GM19438 (cell line): ENCODE measurements around the gene POU6F1.
A peak's percentile ranks its signal among the peaks of the same experiment; 100 is the strongest.

ENCODE experiments used
- ATAC-seq: cut with Tn5 transposase; IDR thresholded peaks from one replicate; pipeline ENCODE4 v1.9.1; 2021; ENCODE audit warnings: low read depth; ENCODE audit not compliant: unreplicated experiment

Gene POU6F1

DNA sequence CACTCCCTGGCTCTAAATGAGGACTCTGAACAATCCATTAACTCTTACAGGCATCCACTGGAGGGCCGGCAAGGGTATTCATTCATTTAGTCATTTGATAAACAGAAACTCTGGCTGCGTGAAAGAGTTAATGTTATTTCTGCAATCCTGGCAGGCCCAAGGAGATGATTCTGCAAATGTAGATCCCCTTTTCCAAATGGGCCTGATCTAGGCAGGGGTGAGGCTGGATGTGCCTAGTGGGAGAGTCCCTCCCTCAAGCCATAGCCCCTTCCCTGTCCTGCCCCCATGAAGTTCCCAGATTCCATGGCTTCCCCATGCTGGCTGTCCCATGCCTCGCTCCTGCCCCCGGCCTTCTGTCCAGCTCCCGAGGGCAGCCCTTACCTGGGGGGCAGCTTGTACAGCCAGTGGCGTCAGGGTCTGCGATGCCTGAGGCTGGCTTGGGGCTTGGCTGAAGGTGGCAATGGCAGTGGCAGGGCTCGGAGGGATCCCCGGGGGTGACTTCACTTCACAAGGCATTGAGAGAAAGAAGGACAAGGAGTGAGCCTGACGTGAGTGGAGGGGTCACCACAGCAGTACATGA lies 18.4 kb downstream of the POU6F1 start:
- no peak for ATAC-seq

DNA sequence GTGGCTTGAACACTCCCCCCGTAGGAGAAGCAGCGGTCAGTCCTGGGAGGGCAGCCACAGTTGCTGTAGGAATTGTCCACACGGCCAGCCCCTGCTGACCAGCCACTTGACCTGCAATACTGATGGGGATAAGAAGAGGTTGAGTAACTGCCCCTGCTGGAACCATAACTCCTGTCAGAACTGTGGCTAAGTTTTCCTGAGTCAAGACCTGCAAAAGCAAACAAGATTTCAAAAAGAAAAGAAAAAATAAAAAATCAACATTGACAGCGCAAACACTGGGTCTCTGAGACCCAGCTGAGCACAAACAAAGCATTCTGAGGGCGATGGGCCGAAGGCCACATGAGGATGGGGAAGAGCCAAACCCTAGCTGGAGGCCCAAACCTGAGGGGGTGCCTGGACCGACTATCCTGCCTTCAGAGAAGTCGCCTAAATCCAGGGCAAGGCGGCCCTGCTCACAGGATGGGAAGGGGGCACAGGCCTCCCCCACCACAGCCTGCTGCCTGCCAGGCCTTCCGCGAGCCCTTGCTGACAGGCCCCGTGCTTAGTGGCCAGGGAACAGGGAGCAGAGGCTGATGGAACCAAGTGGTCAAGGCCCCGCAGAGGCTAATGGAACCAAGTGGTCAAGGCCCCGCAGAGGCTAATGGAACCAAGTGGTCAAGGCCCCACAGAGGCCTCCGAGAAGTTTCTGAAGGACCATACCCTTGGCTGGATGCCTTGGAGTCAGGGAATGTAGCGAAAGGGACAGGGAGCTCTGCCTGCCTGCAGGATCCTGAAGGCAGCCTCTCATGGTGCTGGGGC lies 19.1 kb downstream of the POU6F1 start:
- no peak for ATAC-seq

DNA sequence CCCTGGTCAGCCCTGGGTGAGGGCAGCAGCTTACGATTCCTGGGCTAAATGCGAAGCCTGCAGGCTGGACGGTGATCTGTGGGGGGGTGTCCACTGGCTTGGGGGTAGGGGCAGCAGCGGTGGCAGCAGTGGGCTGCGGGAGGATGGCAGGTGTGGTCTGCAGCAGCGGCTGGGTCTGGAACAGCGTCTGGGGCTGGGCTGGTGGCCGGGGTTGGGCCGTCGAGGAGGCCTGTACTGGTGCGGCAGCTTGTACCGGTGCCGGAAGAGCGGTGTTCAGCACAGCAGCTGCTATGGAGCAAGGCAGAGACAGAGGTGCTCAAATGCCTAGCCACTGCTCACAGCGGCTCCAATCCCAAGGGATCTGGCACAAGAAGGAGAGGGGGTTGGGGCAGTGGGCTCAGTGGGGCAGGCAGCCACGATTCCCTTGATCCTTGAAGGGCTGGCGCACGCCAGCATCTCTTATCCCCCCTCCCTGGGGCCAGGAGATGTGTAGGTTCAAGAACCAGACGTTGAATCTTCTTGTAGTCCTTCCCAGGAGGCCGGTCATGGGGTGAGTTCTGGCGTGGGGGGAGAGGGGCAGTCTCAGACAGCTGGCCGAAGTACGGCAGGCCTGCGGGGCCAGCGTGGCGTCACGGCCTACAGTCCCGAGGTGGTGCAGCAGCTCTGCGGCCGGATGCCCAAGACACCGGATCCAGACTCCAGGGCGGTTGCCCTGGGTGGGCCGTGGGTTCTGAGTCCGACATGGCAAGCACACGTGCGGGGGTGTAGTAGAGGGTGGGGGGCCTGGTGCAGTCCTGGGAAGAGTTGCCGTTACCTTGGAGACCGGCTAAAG lies 19.9 kb downstream of the POU6F1 start:
- no peak for ATAC-seq

DNA sequence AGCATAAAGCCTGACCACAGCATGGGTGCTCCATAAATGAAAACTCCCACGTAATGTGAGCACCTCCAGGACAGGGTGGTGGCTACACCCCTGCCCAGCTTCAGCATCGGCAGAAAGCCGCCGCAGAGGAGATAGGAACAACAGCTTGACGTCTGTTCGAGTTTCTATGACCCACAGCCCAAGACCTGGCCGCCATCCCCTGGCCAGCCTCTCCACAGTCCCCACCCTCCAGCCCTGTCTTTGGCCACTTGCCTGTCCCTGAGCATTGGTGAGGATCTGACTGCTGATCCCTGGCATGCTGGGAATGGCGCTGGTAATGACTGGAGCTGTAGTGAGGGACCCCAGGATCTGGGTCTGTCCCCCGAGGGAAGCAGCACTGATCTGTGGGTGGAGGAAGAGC lies 21.3 kb downstream of the POU6F1 start:
- ATAC-seq = no peak

DNA sequence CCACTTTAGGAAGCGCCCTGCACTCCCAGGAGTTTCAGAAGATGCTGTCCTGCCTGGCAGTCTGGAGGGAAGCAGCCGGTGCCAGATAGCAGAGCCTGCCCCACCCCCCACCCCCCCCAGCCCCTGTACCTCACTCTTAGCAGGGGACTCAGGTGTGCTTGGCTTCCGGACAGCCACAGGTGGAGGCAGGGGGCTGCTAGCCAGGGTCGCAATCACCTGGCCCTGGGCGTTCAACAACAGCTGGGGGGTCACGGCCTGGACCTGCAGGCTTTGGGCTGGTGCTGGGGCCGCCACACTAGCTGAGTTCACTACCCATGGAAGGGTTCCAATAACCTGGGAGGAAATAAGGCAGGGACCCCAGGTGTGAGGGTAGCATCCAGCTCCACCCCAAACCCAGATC lies 22.0 kb downstream of the POU6F1 start:
- ATAC-seq = no peak

DNA sequence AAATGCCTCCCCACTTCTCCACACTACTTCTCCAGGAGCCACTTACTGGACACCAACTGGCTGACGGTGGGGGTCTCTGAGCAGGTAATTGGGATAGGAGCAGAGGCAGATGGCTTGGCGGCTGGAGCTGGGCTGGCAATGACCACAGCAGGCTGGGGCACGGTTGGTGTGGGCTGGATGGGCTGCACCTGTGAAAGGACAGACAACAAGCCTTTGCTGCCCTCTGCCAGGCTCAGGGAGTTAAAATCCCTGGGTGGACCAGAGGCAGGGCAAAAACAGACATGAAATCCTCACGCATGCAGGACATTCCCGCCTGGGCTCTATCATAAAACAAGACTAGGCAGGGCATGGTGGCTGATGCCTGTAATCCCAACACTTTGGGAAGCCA lies 25.6 kb downstream of the POU6F1 start:
- no peak for ATAC-seq

DNA sequence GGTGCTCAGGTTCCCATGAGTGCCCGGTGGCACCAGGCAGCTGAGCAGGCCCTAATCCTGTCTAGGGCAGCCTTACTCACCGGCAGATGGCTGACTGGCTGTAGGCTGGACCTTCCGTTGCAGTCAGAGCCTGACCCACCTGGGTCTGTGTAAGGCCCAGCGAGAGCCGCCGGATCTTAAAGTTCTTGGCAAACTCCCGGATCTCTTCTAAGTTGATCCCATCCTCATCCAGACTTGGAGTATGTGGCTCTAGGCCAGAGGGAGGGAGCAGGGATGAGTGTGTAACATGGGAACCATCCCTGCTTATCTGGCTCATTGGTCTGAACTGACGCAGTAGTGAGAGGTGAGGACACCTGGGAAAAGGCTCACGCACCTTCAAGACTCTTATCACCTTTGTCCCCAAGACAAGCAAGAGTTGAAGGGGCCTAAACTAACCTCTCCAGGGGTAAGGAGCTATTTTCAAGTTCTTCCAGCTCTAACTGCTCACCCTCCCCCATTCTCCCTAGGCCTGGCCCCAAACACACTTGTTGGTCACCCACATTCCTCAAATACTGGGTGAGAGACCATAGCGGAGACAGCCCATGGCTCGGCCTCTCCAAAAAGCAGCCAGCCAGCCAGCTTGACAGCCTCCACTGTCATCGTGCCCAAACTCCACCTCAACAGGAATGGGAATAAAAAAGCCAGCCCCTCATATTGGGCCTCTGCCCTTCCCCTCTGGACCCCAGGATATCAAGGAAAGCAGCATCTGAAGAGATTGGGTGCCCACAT lies 26.2 kb downstream of the POU6F1 start:
- ATAC-seq = no peak

DNA sequence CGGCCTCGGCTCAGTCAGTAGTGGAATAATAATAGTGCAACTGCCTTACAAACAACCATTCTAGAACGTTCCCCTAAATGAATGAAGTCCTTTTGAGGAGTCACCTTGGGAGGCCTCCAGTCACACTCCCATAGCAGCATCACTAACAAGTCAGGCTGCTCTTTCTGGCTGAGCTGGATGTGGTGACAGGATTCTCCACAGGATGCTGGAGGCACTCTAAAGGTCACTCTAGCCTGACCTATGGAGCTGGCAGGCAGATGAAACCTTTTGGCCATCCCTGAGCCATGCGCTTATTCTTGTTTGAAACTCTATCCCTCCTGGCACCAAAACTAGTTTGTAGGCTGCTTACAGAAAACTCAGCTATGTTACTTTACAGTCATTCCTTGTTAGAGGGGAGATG lies 27.0 kb downstream of the POU6F1 start:
- ATAC-seq = no peak

DNA sequence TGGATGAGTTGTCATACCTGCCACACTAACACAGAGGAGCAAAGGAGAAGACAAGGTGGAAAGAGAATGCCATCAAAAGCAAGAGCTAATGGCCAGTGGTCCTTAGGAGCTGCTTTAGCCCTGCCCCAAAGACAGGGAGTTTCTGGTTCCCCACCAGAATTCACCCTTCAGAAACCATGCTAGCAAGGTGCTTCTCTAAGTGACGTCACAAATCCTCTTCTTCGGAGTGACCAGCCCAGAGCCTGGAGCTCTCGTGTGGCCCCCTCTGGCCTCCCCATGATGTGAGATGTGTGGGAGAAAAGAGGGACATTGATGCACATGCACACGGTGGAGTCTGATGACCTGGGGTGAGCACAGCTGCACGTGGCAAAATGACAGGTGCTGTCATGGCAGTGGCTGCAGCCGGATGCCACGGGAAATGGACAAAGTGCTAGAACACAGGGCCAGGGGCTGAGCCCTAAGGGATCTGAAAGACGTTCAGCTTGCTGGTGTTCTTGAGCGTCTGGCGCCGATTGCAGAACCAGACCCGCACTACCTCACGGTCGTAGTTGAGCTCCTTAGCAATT lies 28.0 kb downstream of the POU6F1 start:
- no peak for ATAC-seq

DNA sequence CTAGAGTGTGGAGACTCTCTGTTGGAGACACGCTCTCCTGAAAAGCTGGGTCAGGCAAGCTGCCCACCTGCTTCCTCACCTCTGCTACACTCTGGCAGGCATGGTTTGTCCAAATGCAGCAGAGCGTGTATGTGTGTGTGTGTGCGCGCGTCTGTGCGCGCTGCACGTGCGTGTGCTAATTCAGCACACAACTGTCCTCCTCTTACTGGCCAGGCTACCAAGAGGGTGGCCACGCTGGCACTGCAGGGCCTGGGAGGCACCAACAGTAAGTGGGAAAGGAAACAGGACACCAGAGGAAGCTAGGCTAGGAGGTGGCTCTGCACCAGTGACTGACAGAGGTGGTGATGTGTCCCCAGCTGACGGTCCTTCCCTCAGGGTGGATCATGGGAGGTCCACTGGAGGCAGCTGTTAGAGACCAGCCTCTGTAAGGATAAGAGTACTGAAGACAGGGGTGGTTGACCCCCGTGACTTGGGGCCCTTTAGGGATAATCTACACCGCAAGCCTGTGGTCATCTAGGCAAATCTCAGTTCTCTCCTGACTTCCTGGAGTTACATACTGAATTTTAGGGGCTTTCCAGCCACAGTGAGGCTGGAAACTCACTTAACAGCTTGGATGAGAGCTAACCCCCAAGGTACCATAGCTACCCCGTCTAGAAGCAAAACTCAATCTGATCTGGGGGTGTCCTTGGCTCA lies 29.4 kb downstream of the POU6F1 start:
- peak; percentile 59 for ATAC-seq

DNA sequence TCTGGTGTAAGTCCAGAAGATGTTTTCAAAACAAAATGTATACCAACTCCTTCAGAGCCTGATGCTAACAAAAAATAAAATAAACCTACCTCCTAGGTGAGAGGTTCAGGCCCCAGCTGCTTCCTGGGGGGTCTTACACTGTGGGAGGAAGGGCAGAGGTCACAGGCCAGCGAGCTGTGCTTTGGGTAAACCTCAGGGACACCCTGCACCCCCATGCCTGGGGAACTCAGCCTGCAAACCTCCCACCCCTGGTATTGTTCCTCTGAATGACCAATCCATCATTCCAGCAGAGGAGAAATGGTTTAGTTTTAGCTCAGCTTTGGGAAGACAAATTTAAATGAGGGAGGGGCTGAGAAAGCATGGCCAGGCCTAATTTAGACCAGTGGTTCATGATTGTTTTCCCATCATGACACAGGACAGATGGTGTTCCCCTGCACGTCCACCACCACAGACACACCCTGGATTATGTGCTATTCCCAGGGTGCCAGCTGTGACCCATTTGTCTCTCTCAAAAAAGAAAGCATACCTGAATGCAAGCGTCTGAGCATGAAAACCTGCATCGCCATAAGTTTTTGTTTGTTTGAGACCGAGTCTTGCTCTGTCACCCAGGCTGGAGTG lies 30.4 kb downstream of the POU6F1 start:
- ATAC-seq = no peak

DNA sequence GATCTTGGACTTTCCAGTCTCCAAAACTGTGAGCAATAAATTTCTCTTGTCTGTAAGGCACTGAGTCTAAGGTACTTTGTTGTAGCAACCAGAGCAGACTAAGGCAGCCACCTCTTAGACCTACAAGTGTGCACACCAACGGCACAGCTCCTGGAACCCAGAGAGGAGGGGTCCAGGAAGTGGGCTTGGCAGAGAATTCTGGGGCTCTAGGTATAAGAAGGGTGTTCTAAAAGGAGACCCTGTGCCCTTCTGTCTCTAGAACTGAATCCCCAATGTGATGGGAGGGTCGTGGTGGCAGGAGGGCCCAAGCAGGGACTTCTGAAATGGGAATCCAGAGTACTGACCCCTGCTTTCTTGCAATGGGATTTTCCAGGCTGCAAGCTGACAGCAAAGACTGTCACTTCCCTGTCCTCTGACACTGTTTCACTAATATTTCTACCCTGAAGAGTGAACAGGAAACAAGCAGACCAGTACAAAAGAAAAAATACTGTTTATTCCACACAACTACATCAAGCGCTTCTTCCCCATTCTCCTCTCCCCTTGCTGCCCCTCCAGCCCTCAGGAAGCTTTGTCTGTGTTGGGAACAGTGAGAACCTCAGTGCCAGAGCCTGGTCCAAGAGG lies 31.3 kb downstream of the POU6F1 start:
- ATAC-seq = no peak

DNA sequence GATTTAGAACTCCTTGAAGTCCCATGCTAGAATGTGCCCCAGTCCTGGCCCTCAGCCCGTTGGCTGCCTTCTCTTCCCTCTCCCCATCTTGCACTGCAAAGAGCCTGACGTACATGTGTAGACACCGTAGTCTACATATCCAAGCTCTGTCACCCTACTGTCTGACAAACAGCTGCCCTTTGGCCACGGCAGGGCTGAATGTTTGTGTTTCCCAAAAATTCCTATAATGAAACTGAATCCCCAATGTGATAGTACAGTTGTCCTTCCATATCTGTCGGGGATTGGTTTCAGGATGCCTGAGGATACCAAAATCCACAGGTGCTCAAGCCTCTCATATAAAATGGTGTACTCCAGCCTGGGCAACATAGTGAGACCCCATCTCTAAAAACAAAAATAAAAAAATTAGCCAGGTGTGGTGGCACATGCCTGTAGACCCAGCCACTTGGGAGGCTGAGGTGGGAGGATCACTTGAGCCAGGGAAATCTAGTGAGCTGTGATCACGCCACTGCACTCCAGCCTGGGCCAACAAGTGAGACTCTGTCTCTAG lies 32.6 kb downstream of the POU6F1 start:
- no peak for ATAC-seq

DNA sequence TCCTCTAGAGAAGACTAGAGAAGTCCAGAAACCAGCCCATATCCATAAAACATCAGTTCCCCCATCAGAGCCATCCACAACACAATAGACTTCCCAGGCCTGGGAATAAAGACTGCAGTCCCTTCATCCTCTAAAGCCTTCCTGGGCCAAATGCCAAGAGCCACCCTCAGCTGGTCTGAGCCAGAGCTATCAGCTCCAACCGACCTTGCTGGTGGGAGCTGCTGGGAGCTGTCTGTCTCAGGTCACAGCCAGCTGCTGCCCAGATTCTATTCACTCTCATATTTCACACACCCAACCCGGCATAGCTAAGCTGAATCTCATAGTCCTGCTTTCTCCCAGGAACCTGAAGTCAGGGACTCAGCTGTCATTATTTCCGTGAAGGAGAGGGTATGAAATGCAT lies 34.0 kb downstream of the POU6F1 start:
- ATAC-seq = no peak

DNA sequence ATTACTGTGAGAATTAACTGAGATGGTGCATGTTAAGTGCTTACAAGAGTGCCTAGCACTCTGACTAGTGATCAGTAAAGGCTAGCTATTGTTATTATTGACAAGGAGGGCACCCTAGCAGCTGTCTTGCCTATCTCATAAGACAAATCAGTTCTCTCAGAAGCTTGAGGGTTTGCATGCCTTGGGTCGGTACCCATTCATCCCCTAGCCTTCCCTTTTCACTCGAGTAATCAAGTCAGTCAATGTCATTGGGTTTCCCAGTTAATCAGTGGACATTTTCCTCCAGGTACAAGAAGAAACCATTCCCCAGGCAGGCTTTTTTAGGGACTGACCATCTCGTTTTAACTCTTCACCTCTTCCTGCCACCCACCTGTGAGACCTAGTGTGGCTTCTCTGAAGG lies 34.5 kb downstream of the POU6F1 start:
- ATAC-seq = no peak

DNA sequence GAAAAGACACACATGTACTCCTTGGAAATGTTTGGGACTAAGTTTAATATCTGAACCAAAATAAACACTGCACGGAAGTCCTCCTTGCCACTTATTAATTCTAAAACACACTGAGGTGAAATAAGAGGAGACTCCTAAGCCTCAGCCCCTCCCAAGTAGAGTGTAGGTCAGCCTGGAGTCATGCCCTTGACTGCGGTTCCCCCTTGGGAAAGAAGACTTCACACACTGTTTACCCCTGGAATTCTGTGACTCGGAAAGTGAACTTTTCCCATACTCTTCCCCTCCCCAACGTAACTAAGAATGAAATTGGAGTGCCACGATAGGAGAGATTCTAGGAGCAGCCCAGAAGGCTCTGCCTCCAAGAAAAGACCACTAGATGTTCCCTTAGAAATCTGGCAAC lies 36.3 kb downstream of the POU6F1 start:
- no peak for ATAC-seq

DNA sequence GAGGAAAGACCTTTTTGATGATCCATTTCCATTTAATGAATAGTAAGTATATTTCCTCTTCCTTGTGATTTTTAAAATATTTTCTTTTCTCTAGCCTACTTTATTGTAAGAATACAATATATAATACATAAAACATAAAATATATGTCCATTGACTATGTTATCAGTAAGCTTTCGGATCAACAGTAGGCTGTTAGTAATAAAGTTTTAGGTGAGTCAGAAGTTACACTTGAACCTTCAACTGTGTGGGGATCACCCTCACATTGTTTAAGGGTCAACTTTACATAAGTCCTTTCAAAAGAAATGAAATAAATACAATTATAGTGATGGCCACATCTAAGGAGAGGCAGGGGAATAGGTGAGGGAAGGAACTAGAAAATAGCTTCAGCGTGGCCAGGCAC lies 40.0 kb downstream of the POU6F1 start:
- no peak for ATAC-seq

DNA sequence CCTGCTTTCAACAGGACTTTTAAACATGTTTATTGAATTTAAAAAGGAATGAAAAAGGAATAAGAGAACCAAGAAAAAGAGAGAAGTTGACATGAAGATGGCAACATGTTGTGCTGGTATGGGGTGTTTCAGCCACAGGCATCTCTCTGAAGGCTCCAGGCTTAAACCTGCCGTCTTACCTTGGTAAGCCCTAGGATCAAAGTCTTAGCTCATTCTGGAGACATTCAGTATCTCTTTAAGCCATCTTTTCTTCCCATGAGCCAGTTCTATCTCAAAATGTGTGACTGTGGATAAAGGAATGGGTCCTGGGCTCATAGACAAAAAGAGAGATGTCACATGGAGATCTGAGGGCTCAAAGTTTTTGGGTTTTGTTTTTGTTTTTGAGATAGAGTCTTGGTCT lies 43.4 kb downstream of the POU6F1 start:
- no peak for ATAC-seq
